BJ (cell line): ENCODE data around the gene SH3RF3. TPM values are rescaled to one million over a fixed set of nuclear protein-coding genes. Genes with fewer than 3 reads are reported as not detected.

ENCODE experiments used
- CTCF ChIA-PET: fragments of 350-600 bp; formaldehyde crosslinking; extraction: SDS; loops from one replicate; lab custom pipeline; 2021; ENCODE audit warnings: antibody characterized with exemption, inconsistent platforms; lab: Yijun Ruan, JAX
- POLR2A ChIA-PET: fragments of 300-600 bp; sonication (Branson Sonifier 250); formaldehyde crosslinking; extraction: SDS; loops from one replicate; lab custom pipeline; 2021; ENCODE audit warnings: antibody characterized with exemption; lab: Charles Lee
- DNase-seq: peaks from one replicate; pipeline ENCODE4 v3.0.0-alpha.2; 2011; ENCODE audit warnings: low read depth
- H3K27me3 ChIP-seq: 2 replicates; pipeline ENCODE4 v1.6.0; 2011; ENCODE audit warnings: low read length; ENCODE audit not compliant: control insufficient read depth, insufficient read depth
- H3K36me3 ChIP-seq: 2 replicates; pipeline ENCODE4 v1.5.1; 2011; ENCODE audit warnings: low read length; ENCODE audit not compliant: control insufficient read depth, insufficient read depth
- H3K4me3 ChIP-seq: 2 replicates; pipeline ENCODE4 v1.5.1; 2011; ENCODE audit warnings: low read depth, mild to moderate bottlenecking, control low read depth, low read length
- polyA plus RNA-seq: library from polyadenylated mRNA; depleted of rRNA; stranded (reverse); fragments of >200 nt; gene quantifications from 2 replicates; pipeline ENCODE4 v1.2.3, GENCODE V29; 2011
- TF ChIP-seq, protein P1 (sequence below): IDR thresholded peaks from 2 replicates; pipeline ENCODE4 v1.5.1; 2011; ENCODE audit warnings: low read depth, mild to moderate bottlenecking, control low read depth, inconsistent platforms, low read length, moderate library complexity; ENCODE audit not compliant: insufficient read depth

Gene SH3RF3
- polyA plus RNA-seq, 1 experiment, result 3.6 TPM

GRCh38 chr2:109537565-109538222 lies 408.7 kb downstream of the SH3RF3 start:
- no peak for DNase-seq
- POLR2A ChIA-PET, result no interaction called here

DNA sequence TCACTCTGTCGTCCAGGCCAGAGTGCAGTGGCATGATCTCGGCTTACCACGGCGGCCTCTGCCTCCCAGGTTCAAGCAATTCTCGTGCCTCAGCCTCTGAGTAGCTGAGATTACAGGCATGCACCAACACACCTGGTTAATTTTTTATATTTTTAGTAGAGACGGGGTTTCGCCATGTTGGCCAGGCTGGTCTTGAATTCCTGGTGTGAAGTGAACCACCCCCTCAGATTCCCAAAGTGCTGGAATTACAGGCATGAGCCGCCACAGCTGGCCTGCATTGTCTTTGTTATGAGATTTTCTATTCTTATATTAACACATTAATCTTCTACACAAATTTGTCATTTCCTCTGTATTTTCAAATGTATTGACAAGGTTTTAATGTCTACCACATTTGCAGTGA lies 409.5 kb downstream of the SH3RF3 start:
- CTCF ChIA-PET, result interaction anchor here (0.6 to 1.6 kb wide), 2 partner anchors 18 to 929 kb away, joined by 3 to 5 read pairs; no protein-coding TSS in a partner anchor
- TF ChIP-seq, protein P1, sequence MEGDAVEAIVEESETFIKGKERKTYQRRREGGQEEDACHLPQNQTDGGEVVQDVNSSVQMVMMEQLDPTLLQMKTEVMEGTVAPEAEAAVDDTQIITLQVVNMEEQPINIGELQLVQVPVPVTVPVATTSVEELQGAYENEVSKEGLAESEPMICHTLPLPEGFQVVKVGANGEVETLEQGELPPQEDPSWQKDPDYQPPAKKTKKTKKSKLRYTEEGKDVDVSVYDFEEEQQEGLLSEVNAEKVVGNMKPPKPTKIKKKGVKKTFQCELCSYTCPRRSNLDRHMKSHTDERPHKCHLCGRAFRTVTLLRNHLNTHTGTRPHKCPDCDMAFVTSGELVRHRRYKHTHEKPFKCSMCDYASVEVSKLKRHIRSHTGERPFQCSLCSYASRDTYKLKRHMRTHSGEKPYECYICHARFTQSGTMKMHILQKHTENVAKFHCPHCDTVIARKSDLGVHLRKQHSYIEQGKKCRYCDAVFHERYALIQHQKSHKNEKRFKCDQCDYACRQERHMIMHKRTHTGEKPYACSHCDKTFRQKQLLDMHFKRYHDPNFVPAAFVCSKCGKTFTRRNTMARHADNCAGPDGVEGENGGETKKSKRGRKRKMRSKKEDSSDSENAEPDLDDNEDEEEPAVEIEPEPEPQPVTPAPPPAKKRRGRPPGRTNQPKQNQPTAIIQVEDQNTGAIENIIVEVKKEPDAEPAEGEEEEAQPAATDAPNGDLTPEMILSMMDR, result no peak
- POLR2A ChIA-PET, result no interaction called here
- H3K27me3 ChIP-seq, result 0 out of 2 replicates have a peak, but pooled peaks cover 1% of the 10 kb centered on the region
- no peak for DNase-seq
- H3K4me3 ChIP-seq, result no peak overlapping the region
- H3K36me3 ChIP-seq, result no peaks in the 10 kb centered on the region

More at GRCh38 chr2:109537565-109538222, 408.7 kb downstream of the SH3RF3 start:
- Histone ChIP-seq H3K4me3 (no peak overlapping the region), H3K36me3 (no peaks in the 10 kb centered on the region), H3K27me3 (0 out of 2 replicates have a peak, but pooled peaks cover 1% of the 10 kb centered on the region)
- CTCF ChIA-PET, result interaction anchor here (0.6 to 2.2 kb wide), 4 partner anchors 18 to 928 kb away, joined by 3 to 6 read pairs (median 4); no protein-coding TSS in a partner anchor
- TF ChIP-seq, protein P1, result no peak

GRCh38 chr2:109542384-109542783 lies 413.4 kb downstream of the SH3RF3 start:
- TF ChIP-seq, protein P1, result no peak
- no peak overlapping the region for H3K4me3 ChIP-seq
- H3K36me3 ChIP-seq, result no peaks in the 10 kb centered on the region
- ChIA-PET CTCF (interaction anchor here (1.0 to 1.1 kb wide), 2 partner anchors 194 to 416 kb away, joined by 3 to 5 read pairs; no protein-coding TSS in a partner anchor), POLR2A (no interaction called here)
- no peak for DNase-seq
- H3K27me3 ChIP-seq, result no peaks in the 10 kb centered on the region

- H3K4me3 ChIP-seq, result no peak overlapping the region
- POLR2A ChIA-PET, result interaction anchor here (0.5 kb wide), 1 partner anchor 189 kb away, joined by 9 read pairs; no protein-coding TSS in a partner anchor
Measured at GRCh38 chr2:109545828-109546713, 417.1 kb downstream of the SH3RF3 start.

More at GRCh38 chr2:109545828-109546713, 417.1 kb downstream of the SH3RF3 start:
- H3K36me3 ChIP-seq, result no peaks in the 10 kb centered on the region
- no peaks in the 10 kb centered on the region for H3K27me3 ChIP-seq
- DNase-seq, result no peak
- TF ChIP-seq, protein P1, result peak; percentile 95
- CTCF ChIA-PET, result interaction anchor here (0.6 to 7.1 kb wide), 38 partner anchors 9 to 357 kb away, joined by 3 to 92 read pairs (median 4); partner anchors contain the start of genes SEPTIN10 and SOWAHC
